WTC11 (cell line): ENCODE data around the gene TMEM202. TPM values are rescaled to one million over a fixed set of nuclear protein-coding genes. Genes with fewer than 3 reads are reported as not detected.

Experiments used
- ATAC-seq: fragments of 200-7000 bp; cut with Tn5 transposase; 2 replicates; pipeline ENCODE4 v1.10.0; 2021; ENCODE audit warnings: mild to moderate bottlenecking, moderate library complexity
- CTCF ChIA-PET: fragments of 300-600 bp; sonication (Branson Sonifier 250); formaldehyde crosslinking; loops from one replicate; lab custom pipeline; 2021; ENCODE audit warnings: antibody characterized with exemption; lab: Charles Lee
- POLR2A ChIA-PET: fragments of 350-600 bp; sonication (Branson Sonifier 250); formaldehyde crosslinking; loops from one replicate; lab custom pipeline; 2021; ENCODE audit warnings: antibody characterized with exemption; lab: Charles Lee
- DNase-seq: peaks from one replicate; pipeline ENCODE4 v3.0.0; 2021; ENCODE audit warnings: low spot score
- H3K27ac Mint-ChIP-seq: 2 replicates; pipeline ENCODE4 v1.8.0; 2021; ENCODE audit warnings: mixed read lengths
- H3K27me3 Mint-ChIP-seq: 2 replicates; pipeline ENCODE4 v1.8.0; 2021; ENCODE audit warnings: low read depth, mild to moderate bottlenecking, moderate library complexity, mixed read lengths
- H3K36me3 Mint-ChIP-seq: 2 replicates; pipeline ENCODE4 v1.8.0; 2021; ENCODE audit warnings: mixed read lengths
- H3K4me1 Mint-ChIP-seq: 2 replicates; pipeline ENCODE4 v1.8.0; 2022; ENCODE audit warnings: mixed read lengths
- H3K4me3 Mint-ChIP-seq: 2 replicates; pipeline ENCODE4 v1.8.0; 2021; ENCODE audit warnings: mild to moderate bottlenecking, moderate library complexity, mixed read lengths
- H3K9me3 Mint-ChIP-seq: 2 replicates; pipeline ENCODE4 v1.8.0; 2021; ENCODE audit warnings: mixed read lengths
- CREB1 ChIP-seq: sonication (generic); formaldehyde crosslinking; IDR thresholded peaks from 2 replicates; pipeline ENCODE4 v1.8.0; 2023; ENCODE audit warnings: mild to moderate bottlenecking, missing genetic modification reagents
- CREM ChIP-seq: sonication (generic); formaldehyde crosslinking; IDR thresholded peaks from 2 replicates; pipeline ENCODE4 v1.8.1; 2022; ENCODE audit warnings: mild to moderate bottlenecking, missing genetic modification reagents, moderate library complexity
- E2F1 ChIP-seq: sonication (generic); formaldehyde crosslinking; IDR thresholded peaks from 2 replicates; pipeline ENCODE4 v1.8.0; 2022; ENCODE audit warnings: mild to moderate bottlenecking, missing genetic modification reagents
- E2F4 ChIP-seq: sonication (generic); formaldehyde crosslinking; IDR thresholded peaks from 2 replicates; pipeline ENCODE4 v1.8.1; 2022; ENCODE audit warnings: low read depth, mild to moderate bottlenecking, moderate library complexity, missing genetic modification reagents, borderline replicate concordance
- ETV6 ChIP-seq: sonication (generic); formaldehyde crosslinking; IDR thresholded peaks from 2 replicates; pipeline ENCODE4 v1.8.1; 2022; ENCODE audit warnings: mild to moderate bottlenecking, missing genetic modification reagents
- GRHL2 ChIP-seq: fragments of 250-450 bp; sonication (Bioruptor Pico); IDR thresholded peaks from 2 replicates; pipeline ENCODE4 v1.8.0; 2022; ENCODE audit warnings: mild to moderate bottlenecking, moderate library complexity; ENCODE audit not compliant: insufficient replicate concordance, severe bottlenecking
- HMGXB4 ChIP-seq: sonication (generic); formaldehyde crosslinking; IDR thresholded peaks from 2 replicates; pipeline ENCODE4 v1.8.1; 2023; ENCODE audit warnings: mild to moderate bottlenecking, moderate library complexity, missing genetic modification reagents
- JUN ChIP-seq: sonication (generic); formaldehyde crosslinking; IDR thresholded peaks from 2 replicates; pipeline ENCODE4 v1.8.0; 2023; ENCODE audit warnings: mild to moderate bottlenecking, missing genetic modification reagents
- NFYB ChIP-seq: sonication (generic); formaldehyde crosslinking; conservative IDR thresholded peaks from 2 replicates; pipeline ENCODE4 v1.8.0; 2022; ENCODE audit warnings: low read depth, missing genetic modification reagents
- RELA ChIP-seq: sonication (generic); formaldehyde crosslinking; IDR thresholded peaks from 2 replicates; pipeline ENCODE4 v1.8.1; 2022; ENCODE audit warnings: missing genetic modification reagents, mild to moderate bottlenecking, borderline replicate concordance
- SMAD3 ChIP-seq: sonication (generic); formaldehyde crosslinking; IDR thresholded peaks from 2 replicates; pipeline ENCODE4 v1.8.0; 2022; ENCODE audit warnings: missing genetic modification reagents, mild to moderate bottlenecking, borderline replicate concordance
- TEAD1 ChIP-seq: sonication (generic); formaldehyde crosslinking; IDR thresholded peaks from 2 replicates; pipeline ENCODE4 v1.8.0; 2022; ENCODE audit warnings: mild to moderate bottlenecking, missing genetic modification reagents
- ZBTB21 ChIP-seq: sonication (generic); formaldehyde crosslinking; IDR thresholded peaks from 2 replicates; pipeline ENCODE4 v1.8.1; 2023; ENCODE audit warnings: mild to moderate bottlenecking, missing genetic modification reagents, borderline replicate concordance
- ZNF219 ChIP-seq: sonication (generic); formaldehyde crosslinking; IDR thresholded peaks from 2 replicates; pipeline ENCODE4 v1.8.0; 2023; ENCODE audit warnings: missing genetic modification reagents, mild to moderate bottlenecking, borderline replicate concordance
- ZNF232 ChIP-seq: sonication (generic); formaldehyde crosslinking; IDR thresholded peaks from 2 replicates; pipeline ENCODE4 v1.8.0; 2022; ENCODE audit warnings: mild to moderate bottlenecking, missing genetic modification reagents
- ZNF425 ChIP-seq: fragments of 250-450 bp; sonication (Bioruptor Pico); conservative IDR thresholded peaks from 2 replicates; pipeline ENCODE4 v1.9.0; 2021; ENCODE audit warnings: mild to moderate bottlenecking
- total RNA-seq: library from RNA; stranded (reverse); gene quantifications from 3 replicates; pipeline ENCODE4 v1.2.3, GENCODE V29; 2021
- TF ChIP-seq, protein P1 (sequence below): sonication (generic); formaldehyde crosslinking; IDR thresholded peaks from 2 replicates; pipeline ENCODE4 v1.8.1; 2023; ENCODE audit warnings: mild to moderate bottlenecking, missing genetic modification reagents, borderline replicate concordance
- TF ChIP-seq, protein P2 (sequence below): sonication (generic); formaldehyde crosslinking; IDR thresholded peaks from 2 replicates; pipeline ENCODE4 v1.8.1; 2022; ENCODE audit warnings: low read depth, missing genetic modification reagents, borderline replicate concordance
- TF ChIP-seq, protein P3 (sequence below): sonication (generic); formaldehyde crosslinking; IDR thresholded peaks from 2 replicates; pipeline ENCODE4 v1.8.0; 2023; ENCODE audit warnings: mild to moderate bottlenecking, missing genetic modification reagents

Gene TMEM202
- total RNA-seq, 1 experiment from 2014 or later: not detected

DNA sequence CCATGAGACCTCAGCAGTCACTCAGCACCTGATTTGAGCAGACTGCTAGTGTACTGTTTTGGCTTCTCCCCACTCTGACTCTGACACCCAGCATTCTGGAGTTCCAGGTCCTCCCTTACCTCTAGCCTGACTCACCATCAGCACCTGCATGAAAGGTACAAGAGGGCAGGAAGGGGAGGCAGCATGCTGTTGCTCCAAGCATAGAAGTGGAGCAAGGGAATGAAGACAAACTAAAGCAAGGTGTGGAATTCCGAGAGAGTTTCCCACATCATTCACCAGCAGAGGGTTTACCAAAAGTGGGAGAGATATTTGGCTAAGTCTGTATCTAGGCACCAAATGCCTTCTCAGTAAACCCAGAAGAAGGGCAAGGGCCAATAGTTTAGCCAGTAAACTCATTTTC lies 43.6 kb upstream of the TMEM202 start (continued):
- TF ChIP-seq, protein P1, sequence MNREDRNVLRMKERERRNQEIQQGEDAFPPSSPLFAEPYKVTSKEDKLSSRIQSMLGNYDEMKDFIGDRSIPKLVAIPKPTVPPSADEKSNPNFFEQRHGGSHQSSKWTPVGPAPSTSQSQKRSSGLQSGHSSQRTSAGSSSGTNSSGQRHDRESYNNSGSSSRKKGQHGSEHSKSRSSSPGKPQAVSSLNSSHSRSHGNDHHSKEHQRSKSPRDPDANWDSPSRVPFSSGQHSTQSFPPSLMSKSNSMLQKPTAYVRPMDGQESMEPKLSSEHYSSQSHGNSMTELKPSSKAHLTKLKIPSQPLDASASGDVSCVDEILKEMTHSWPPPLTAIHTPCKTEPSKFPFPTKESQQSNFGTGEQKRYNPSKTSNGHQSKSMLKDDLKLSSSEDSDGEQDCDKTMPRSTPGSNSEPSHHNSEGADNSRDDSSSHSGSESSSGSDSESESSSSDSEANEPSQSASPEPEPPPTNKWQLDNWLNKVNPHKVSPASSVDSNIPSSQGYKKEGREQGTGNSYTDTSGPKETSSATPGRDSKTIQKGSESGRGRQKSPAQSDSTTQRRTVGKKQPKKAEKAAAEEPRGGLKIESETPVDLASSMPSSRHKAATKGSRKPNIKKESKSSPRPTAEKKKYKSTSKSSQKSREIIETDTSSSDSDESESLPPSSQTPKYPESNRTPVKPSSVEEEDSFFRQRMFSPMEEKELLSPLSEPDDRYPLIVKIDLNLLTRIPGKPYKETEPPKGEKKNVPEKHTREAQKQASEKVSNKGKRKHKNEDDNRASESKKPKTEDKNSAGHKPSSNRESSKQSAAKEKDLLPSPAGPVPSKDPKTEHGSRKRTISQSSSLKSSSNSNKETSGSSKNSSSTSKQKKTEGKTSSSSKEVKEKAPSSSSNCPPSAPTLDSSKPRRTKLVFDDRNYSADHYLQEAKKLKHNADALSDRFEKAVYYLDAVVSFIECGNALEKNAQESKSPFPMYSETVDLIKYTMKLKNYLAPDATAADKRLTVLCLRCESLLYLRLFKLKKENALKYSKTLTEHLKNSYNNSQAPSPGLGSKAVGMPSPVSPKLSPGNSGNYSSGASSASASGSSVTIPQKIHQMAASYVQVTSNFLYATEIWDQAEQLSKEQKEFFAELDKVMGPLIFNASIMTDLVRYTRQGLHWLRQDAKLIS: no peak

GRCh38 chr15:72358121-72358520 lies 40.0 kb upstream of the TMEM202 start:
- ChIA-PET CTCF (no interaction called here), POLR2A (no interaction called here)
- Mint-ChIP-seq H3K9me3 (no peaks in the 10 kb centered on the region), H3K27me3 (no peaks in the 10 kb centered on the region), H3K36me3 (peaks cover 5% of the 10 kb centered on the region; the same call in 1 of the 2 replicates), H3K4me1 (no peaks in the 10 kb centered on the region), H3K27ac (no peak overlapping the region), H3K4me3 (no peak overlapping the region)
- no peak for TF ChIP-seq ZNF425
- TF ChIP-seq SMAD3 (CRISPR knock-in tag): no peak
- no peak for TF ChIP-seq ETV6 (CRISPR knock-in tag)
- no peak for TF ChIP-seq E2F4
- no peak for TF ChIP-seq TEAD1
- no peak for TF ChIP-seq NFYB (CRISPR knock-in tag)
- TF ChIP-seq HMGXB4 (CRISPR knock-in tag): no peak
- DNase-seq: no peak
- ATAC-seq: no peak

GRCh38 chr15:72358650-72359171 lies 39.4 kb upstream of the TMEM202 start:
- POLR2A ChIA-PET: no interaction called here
- DNase-seq (no peak), ATAC-seq (no peak)
- H3K9me3 Mint-ChIP-seq: no peaks in the 10 kb centered on the region
- H3K27me3 Mint-ChIP-seq: no peaks in the 10 kb centered on the region
- H3K4me1 Mint-ChIP-seq: no peaks in the 10 kb centered on the region
- H3K4me3 Mint-ChIP-seq: no peak overlapping the region
- H3K27ac Mint-ChIP-seq: no peak overlapping the region
- no peaks in the 10 kb centered on the region; the same call in 1 of the 2 replicates for H3K36me3 Mint-ChIP-seq
- CTCF ChIA-PET: no interaction called here
- TF ChIP-seq ZBTB21 (CRISPR knock-in tag): no peak
- TF ChIP-seq E2F1 (CRISPR knock-in tag): no peak
- TF ChIP-seq RELA (CRISPR knock-in tag): no peak
- TF ChIP-seq, protein P2, sequence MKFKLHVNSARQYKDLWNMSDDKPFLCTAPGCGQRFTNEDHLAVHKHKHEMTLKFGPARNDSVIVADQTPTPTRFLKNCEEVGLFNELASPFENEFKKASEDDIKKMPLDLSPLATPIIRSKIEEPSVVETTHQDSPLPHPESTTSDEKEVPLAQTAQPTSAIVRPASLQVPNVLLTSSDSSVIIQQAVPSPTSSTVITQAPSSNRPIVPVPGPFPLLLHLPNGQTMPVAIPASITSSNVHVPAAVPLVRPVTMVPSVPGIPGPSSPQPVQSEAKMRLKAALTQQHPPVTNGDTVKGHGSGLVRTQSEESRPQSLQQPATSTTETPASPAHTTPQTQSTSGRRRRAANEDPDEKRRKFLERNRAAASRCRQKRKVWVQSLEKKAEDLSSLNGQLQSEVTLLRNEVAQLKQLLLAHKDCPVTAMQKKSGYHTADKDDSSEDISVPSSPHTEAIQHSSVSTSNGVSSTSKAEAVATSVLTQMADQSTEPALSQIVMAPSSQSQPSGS (CRISPR knock-in tag): no peak
- TF ChIP-seq, protein P3, sequence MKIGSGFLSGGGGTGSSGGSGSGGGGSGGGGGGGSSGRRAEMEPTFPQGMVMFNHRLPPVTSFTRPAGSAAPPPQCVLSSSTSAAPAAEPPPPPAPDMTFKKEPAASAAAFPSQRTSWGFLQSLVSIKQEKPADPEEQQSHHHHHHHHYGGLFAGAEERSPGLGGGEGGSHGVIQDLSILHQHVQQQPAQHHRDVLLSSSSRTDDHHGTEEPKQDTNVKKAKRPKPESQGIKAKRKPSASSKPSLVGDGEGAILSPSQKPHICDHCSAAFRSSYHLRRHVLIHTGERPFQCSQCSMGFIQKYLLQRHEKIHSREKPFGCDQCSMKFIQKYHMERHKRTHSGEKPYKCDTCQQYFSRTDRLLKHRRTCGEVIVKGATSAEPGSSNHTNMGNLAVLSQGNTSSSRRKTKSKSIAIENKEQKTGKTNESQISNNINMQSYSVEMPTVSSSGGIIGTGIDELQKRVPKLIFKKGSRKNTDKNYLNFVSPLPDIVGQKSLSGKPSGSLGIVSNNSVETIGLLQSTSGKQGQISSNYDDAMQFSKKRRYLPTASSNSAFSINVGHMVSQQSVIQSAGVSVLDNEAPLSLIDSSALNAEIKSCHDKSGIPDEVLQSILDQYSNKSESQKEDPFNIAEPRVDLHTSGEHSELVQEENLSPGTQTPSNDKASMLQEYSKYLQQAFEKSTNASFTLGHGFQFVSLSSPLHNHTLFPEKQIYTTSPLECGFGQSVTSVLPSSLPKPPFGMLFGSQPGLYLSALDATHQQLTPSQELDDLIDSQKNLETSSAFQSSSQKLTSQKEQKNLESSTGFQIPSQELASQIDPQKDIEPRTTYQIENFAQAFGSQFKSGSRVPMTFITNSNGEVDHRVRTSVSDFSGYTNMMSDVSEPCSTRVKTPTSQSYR (CRISPR knock-in tag): no peak
- no peak for TF ChIP-seq CREM (CRISPR knock-in tag)
- no peak for TF ChIP-seq ZNF232 (CRISPR knock-in tag)
- no peak for TF ChIP-seq CREB1 (CRISPR knock-in tag)
- TF ChIP-seq ZNF219: no peak
- TF ChIP-seq JUN: no peak
- no peak for TF ChIP-seq GRHL2 (CRISPR knock-in tag)
